Activated B cell treated with CpG ODN at 0.5 μM for 24 hours (primary cell): ENCODE data around the gene COPB2. TPM values are rescaled to one million over a fixed set of nuclear protein-coding genes. Genes with fewer than 3 reads are reported as not detected.

ENCODE experiments used
- ATAC-seq: fragments of 200-7000 bp; cut with Tn5 transposase; one replicate; pipeline ENCODE4 v1.10.0; 2021; ENCODE audit warnings: low read depth, mild to moderate bottlenecking, moderate library complexity
- CTCF ChIA-PET: fragments of 350-600 bp; sonication (Branson Sonifier 250); formaldehyde crosslinking; loops from one replicate; lab custom pipeline; 2021; ENCODE audit warnings: antibody characterized with exemption; lab: Charles Lee
- POLR2A ChIA-PET: fragments of 350-600 bp; sonication (Branson Sonifier 250); formaldehyde crosslinking; loops from one replicate; lab custom pipeline; 2021; ENCODE audit warnings: antibody characterized with exemption; lab: Charles Lee
- DNase-seq: peaks from one replicate; pipeline ENCODE4 v3.0.0; 2022
- H3K27ac Mint-ChIP-seq: one replicate; pipeline ENCODE4 v1.8.0; 2020; ENCODE audit warnings: mixed read lengths
- H3K27me3 Mint-ChIP-seq: one replicate; pipeline ENCODE4 v1.8.0; 2021; ENCODE audit warnings: mixed read lengths
- H3K36me3 Mint-ChIP-seq: one replicate; pipeline ENCODE4 v1.8.0; 2021; ENCODE audit warnings: low read depth, mixed read lengths
- H3K4me1 Mint-ChIP-seq: one replicate; pipeline ENCODE4 v1.8.0; 2021; ENCODE audit warnings: mixed read lengths
- H3K4me3 Mint-ChIP-seq: one replicate; pipeline ENCODE4 v1.8.0; 2020; ENCODE audit warnings: mild to moderate bottlenecking, mixed read lengths
- H3K9me3 Mint-ChIP-seq: one replicate; pipeline ENCODE4 v1.8.0; 2020; ENCODE audit warnings: mixed read lengths
- CTCF ChIP-seq: fragments of 200-600 bp; IDR thresholded peaks from one replicate; pipeline ENCODE4 v1.8.0; 2022; ENCODE audit warnings: antibody characterized with exemption, mild to moderate bottlenecking
- intact Hi-C: fragments of 100-400 bp; cut with micrococcal nuclease; formaldehyde crosslinking; loops from one replicate; pipeline ENCODE4 v1.15.1; 2024
- total RNA-seq: library from RNA; stranded (reverse); gene quantifications from 2 replicates; pipeline ENCODE4 v1.2.3, GENCODE V29; 2022

The COPB2 gene
- total RNA-seq, 1 donor from 2014 or later, result 91.4 TPM

DNA sequence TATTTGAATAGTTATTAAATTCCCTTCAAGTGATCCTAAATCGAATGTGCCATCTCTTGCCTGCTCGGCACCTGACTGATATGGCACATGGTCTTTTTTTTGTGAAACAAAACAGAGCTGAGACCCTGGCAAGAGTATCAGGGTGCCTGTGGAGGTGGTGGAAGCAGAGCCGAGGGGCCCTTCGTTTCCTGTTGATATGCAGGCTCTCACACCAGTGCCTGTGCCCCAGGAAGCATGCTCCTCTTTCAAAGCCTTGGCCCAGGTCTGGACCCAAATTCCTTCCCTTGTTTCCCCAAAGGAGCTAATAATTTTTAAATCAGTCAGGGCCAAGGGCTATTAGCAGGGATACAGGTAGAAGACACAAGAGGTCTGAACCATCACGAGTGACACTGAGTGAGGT, 67.1 kb downstream of the COPB2 start:
- Mint-ChIP-seq H3K4me1 (no peaks in the 10 kb centered on the region), H3K27me3 (peaks cover 14% of the 10 kb centered on the region), H3K27ac (no peak overlapping the region), H3K36me3 (no peaks in the 10 kb centered on the region), H3K4me3 (no peak overlapping the region), H3K9me3 (no peaks in the 10 kb centered on the region)
- no peak for DNase-seq
- TF ChIP-seq CTCF, result no peak
- CTCF ChIA-PET, result interaction anchor here (0.7 kb wide), 1 partner anchor 10 kb away, joined by 3 read pairs; no protein-coding TSS in a partner anchor
- intact Hi-C loops, result no loop called here
- POLR2A ChIA-PET, result no interaction called here
- no peak for ATAC-seq

DNA sequence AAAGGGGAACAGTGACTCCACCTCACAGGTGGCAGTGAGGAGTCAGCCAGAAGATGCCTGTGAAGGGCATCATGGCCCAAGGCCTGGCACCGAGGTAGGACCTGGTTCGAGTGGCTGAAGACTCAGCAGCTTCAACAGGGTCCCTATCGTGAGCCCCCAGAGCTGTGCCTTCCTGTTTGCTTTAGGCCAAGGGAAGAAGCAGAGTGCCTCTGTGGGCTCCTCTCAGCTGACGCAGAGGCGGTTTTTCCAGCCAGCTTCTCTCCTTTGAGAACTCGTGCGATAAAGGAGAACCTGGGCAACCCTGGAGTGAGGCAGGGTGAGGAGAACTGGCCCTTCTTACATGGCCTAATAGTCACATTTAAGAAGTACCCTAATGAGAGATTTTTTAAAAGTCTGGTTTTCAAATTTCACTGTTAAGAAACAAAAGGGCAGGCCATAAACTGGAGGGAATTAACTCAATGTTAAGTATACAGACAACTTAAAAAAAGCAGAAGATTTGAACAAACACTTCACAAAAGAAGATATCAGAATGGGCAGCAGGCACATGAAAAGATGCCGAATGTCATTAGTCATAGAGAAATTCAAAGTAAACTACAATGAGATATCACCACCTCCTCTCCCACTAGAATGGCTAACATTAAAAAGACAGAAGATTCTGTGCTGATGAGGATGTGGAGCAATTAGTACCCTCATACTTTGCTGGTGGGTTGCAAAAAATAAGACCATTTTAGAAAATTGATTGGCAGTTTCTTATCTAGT, 68.7 kb downstream of the COPB2 start:
- intact Hi-C loops, result no loop called here
- H3K4me1 Mint-ChIP-seq, result no peaks in the 10 kb centered on the region
- DNase-seq, result no peak
- no peak overlapping the region for H3K27ac Mint-ChIP-seq
- no peak for ATAC-seq
- H3K36me3 Mint-ChIP-seq, result no peaks in the 10 kb centered on the region
- H3K27me3 Mint-ChIP-seq, result peaks cover 20% of the 10 kb centered on the region
- H3K4me3 Mint-ChIP-seq, result no peak overlapping the region
- ChIA-PET CTCF (interaction anchor here (1.0 kb wide), 1 partner anchor 8 kb away, joined by 3 read pairs; no protein-coding TSS in a partner anchor), POLR2A (no interaction called here)
- no peaks in the 10 kb centered on the region for H3K9me3 Mint-ChIP-seq
- TF ChIP-seq CTCF, result no peak

- ATAC-seq (no peak), DNase-seq (no peak)
- Mint-ChIP-seq H3K36me3 (no peaks in the 10 kb centered on the region), H3K4me3 (no peak overlapping the region), H3K9me3 (no peaks in the 10 kb centered on the region), H3K4me1 (no peaks in the 10 kb centered on the region), H3K27me3 (peaks cover 24% of the 10 kb centered on the region), H3K27ac (no peak overlapping the region)
- intact Hi-C loops, result no loop called here
- TF ChIP-seq CTCF, result no peak
- ChIA-PET POLR2A (no interaction called here), CTCF (interaction anchor here (1.2 kb wide), 1 partner anchor 9 kb away, joined by 3 read pairs; no protein-coding TSS in a partner anchor)
These were observed 69.7 kb downstream of the COPB2 start for GRCh38 chr3:139319428-139320402.

DNA sequence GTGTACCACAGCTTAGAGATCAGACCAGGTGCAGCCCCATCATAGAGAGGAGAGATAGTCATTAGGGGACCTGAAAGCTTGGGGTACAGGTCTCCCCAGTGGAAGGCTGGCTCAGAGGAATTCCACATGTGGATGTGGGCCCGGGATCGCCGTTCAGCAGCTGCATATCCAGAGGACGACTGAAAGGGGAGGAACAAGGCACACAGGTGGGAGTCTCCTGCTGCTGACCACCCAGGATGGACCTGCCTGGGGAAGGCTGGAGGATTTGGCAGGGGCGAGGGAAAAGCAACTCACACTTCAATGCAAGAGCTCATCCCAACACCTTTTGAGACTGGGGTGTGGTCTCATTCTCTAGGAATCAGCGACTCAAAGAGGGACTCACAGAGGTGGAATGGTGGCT, 70.6 kb downstream of the COPB2 start:
- ChIA-PET POLR2A (no interaction called here), CTCF (interaction anchor here (1.2 kb wide), 1 partner anchor 10 kb away, joined by 3 read pairs; no protein-coding TSS in a partner anchor)
- Mint-ChIP-seq H3K27ac (no peak overlapping the region), H3K27me3 (peaks cover 26% of the 10 kb centered on the region), H3K36me3 (no peaks in the 10 kb centered on the region), H3K4me3 (no peak overlapping the region), H3K4me1 (no peaks in the 10 kb centered on the region), H3K9me3 (no peaks in the 10 kb centered on the region)
- TF ChIP-seq CTCF, result no peak
- ATAC-seq (no peak), DNase-seq (no peak)
- intact Hi-C loops, result no loop called here

DNA sequence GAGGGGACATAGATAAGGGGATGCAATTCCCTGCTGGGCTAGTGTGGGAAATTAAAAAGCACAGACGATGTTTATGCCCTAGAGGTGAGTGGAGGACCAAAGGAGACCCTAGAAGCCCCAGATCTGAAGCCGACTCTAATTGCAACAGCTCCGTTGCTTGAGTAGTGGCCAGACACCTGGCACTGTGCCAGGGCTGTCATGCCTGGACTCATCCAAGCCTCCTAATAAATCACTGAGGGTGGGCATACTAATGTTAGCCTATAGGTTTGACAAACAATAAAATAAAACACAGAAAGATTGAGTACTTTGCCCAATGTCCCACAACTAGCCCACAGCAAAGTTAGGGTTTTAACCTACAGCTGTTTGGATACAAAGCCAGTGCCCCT, 71.0 kb downstream of the COPB2 start:
- Mint-ChIP-seq H3K36me3 (no peaks in the 10 kb centered on the region), H3K27me3 (peaks cover 30% of the 10 kb centered on the region), H3K4me1 (no peaks in the 10 kb centered on the region), H3K9me3 (no peaks in the 10 kb centered on the region), H3K27ac (no peak overlapping the region), H3K4me3 (no peak overlapping the region)
- ChIA-PET CTCF (no interaction called here), POLR2A (no interaction called here)
- intact Hi-C loops, result no loop called here
- DNase-seq (no peak), ATAC-seq (no peak)
- TF ChIP-seq CTCF, result no peak
